Sciatic nerve (tissue), 2 donors: ENCODE results near the gene CSNK2A1. TPM values are rescaled to one million over a fixed set of nuclear protein-coding genes. Genes with fewer than 3 reads are reported as not detected.
"Not testable (repeated sequence)": the region's sequence is repeated elsewhere in the genome, so short reads cannot be mapped to it uniquely, and the experiment has no call there.

Source experiments
- ATAC-seq: fragments of 200-7000 bp; cut with Tn5 transposase; one replicate; pipeline ENCODE4 v1.9.1; 2020; ENCODE audit warnings: mild to moderate bottlenecking, moderate library complexity
- DNase-seq: peaks from one replicate; pipeline ENCODE4 v3.0.0-alpha.2; 2020; ENCODE audit warnings: low spot score
- intact Hi-C: fragments of 100-400 bp; cut with DNase I; formaldehyde crosslinking; loops from one replicate; pipeline ENCODE4 v1.14.2; 2022
- total RNA-seq: library from RNA; stranded (reverse); fragmentation: NEBNext Ultra II Directional; extraction: Animal tissue kit (Norgen Biotek cat#: 25700); gene quantifications from one replicate; pipeline ENCODE4 v1.2.1, GENCODE V29; 2021
- donor health status: DM: no; HTN: no; CAD: no.
- donor health status: DM: no; HTN: no; CAD: no.

The CSNK2A1 gene
- total RNA-seq, 1 donor from 2014 or later, result 91.4 TPM

DNA sequence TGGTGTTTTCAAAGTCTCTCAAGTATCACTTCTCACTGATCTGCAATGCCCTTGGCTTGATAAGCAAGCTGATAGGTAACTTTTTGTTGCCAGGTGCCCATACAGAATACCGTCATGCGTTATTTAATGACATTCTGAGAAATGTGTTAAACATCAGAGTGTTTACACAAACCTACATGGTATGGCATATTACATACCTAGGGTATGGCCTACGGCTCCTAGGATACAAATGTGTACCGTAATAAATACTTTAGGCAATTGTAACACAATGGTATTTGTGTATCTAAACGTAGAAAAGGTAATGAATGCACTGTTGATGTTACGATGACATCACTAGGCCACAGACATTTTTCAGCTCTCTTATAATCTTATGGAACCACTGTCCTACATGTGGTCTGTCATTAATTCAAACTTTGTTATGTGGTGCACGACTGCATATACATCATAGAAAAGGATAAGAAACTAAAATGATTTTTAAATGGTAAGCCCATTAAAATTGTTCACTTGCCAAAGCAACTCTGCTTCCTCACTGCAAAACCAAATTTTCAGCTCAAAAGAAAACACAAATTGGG, 35.7 kb downstream of the CSNK2A1 start:
- DNase-seq, result no peak
- intact Hi-C loops, result no loop called here
- no peak for ATAC-seq

DNA sequence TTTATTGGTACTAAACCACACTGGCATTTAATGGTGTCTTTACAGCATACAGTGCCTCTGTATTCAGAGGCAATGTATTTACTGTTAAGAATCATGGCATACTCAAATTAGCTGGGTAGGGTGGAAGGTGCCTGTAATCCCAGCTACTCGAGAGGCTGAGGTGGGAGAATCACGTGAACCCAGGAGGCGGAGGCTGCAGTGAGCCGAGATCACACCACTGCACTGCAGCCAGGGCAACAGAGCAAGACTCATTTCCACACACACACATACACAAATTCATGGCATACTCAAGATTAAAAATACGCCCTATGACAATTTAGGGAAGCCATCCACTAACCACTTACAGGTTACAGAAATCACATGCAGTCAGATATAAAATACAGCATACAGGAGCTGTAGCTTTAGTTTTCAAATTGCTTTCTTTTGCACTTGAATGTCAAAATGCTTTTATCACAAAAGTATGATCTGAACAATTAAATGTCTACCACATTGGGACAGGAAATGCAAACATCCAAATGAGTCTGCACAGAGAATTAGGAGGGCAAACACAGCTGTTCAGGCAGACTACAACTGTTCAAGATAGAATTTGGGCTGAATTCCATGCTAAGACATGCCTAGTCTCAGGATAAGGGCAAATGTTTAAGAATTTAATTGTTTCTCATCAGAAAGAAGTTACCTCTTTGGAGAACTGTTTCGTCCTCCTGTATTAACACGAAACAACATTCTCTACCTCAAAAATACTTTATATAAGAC, 36.4 kb downstream of the CSNK2A1 start:
- intact Hi-C loops, result no loop called here
- no peak for DNase-seq
- ATAC-seq, result no peak

DNA sequence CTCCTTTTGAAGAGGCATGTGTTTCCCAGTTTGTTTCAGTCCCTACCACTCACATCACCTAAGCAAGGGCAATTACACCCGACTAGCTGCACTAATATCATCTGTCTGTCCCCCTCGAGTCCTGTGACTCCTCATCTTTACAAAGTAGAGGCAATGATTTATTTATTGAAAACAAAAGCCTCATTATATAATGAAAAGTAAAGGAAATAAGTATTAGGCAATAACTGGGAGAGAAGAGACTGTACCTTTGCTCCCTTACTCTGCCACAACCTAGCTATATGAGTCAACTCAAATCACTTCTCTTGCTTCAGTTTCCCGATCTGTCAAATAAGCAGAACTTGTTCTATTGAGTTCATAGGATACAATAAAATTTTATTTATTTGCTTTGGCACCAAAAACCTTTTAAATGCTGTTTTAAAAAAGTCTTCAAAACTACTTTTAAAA, 38.9 kb downstream of the CSNK2A1 start:
- intact Hi-C loops, result no loop called here
- ATAC-seq (no peak), DNase-seq (no peak)

DNA sequence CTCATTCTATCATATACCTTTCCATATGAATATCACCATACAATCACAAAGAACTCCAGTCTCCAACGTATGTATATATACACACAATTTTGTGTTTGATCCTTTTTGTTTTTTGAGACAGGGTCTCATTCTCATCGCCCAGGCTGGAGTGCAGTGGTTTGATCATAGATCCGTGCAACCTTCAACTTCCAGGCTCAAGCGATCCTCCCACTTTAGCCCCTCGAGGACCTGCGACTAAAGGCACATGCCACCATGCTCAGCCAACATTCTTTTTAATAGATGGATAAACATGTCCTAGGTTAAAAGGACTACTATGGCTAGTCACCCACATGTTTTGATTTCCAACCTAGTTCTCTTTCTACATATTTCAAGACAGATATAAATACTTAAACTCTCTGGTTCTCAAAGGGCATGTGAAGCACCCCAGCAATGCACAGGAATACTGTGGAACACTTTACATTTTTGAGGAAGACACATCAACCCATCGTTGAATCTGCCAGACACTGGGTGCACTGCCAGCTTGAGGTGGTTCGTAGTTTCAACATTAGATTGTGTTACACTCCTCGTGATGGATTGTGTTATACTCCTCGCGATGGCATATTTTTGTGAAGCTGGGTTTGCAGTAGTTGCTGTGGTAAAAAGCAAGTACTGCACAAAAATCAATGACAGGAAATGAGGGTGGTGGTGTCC, 40.4 kb downstream of the CSNK2A1 start:
- DNase-seq (no peak), ATAC-seq (no peak)
- intact Hi-C loops, result no loop called here

DNA sequence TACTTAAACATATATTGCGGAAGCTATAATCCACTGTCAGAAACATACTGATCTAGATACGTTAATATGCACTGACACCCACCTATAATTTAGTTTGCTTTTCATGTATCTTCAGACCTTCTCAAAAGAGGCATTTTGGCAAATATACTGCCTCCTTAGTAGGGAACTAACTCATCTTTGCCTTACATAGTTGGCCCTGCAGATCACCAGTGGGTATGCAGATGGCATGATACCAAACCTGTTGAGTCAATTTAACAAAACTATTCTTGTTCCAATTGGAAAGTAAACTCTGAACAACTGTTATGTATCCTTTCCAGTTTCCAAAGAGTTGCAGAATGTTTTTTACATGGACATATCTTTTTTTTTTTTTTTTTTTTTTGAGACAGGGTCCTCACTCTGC, 45.6 kb downstream of the CSNK2A1 start:
- DNase-seq (no peak), ATAC-seq (no peak)
- intact Hi-C loops, result no loop called here

DNA sequence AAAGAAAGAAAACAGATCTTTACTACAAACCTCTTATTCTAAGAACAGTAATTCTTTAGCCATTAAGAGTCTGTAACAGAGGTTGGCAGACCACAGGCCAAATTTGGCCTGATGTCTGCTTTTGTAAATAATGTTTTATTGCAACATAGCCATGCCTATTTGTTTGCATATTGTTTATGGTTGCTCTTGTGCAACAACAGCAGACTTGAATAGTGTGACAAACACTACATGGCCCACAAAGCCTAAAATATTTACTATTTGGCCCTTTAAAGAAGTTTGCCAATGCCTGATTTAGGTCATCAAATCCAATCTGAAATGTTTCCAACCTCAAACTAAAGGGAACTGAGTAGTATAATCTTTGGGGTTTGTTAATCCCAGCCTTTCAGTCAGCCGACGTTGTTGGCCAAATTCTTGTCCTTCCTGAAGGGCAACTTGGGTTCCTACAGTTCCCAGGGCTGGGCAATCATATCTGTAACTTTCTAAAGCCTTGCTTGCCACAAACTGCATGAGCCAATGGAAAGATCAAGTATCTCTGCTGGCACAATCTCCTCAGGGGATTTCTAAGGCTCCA, 47.4 kb downstream of the CSNK2A1 start:
- intact Hi-C loops, result no loop called here
- DNase-seq (no peak), ATAC-seq (peak; percentile 63)

DNA sequence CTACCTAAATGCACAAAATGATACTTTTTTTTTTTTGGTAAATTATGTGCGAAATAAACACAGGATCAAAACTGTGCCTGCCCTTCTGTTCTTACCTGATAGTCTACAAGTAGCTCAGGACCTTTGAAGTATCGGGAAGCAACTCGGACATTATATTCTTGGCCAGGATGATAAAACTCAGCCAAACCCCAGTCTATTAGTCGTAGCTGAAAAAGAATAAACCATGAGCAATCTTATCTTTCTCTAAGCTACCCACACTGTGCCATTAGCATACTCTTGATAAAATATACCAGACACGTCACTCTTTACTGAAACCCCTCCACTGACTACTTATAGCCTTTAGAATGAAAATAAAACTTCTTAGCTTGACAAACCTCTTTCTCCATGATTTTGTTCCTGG, 51.4 kb downstream of the CSNK2A1 start:
- intact Hi-C loops, result no loop called here
- ATAC-seq, result no peak
- no peak for DNase-seq

DNA sequence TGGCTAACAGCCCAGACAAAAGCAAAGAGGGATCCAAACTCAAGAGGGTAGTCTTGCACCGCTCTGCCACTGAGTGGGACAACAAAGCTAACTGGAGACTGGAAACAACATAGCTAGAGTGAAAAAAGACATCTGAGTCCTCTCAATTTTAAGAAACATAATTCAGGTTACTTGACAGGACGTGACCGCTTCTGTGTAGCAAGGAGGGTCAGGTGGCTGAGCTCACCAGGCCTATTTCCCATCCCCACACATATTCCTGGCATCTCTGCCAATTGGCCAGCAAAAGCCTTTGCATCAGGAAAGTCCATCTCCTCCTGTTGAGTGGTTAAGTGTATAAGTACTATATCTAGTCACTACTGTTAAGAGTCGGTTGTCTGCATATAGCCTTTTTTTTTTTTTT, 55.9 kb downstream of the CSNK2A1 start:
- ATAC-seq (no peak), DNase-seq (no peak)
- intact Hi-C loops, result no loop called here

DNA sequence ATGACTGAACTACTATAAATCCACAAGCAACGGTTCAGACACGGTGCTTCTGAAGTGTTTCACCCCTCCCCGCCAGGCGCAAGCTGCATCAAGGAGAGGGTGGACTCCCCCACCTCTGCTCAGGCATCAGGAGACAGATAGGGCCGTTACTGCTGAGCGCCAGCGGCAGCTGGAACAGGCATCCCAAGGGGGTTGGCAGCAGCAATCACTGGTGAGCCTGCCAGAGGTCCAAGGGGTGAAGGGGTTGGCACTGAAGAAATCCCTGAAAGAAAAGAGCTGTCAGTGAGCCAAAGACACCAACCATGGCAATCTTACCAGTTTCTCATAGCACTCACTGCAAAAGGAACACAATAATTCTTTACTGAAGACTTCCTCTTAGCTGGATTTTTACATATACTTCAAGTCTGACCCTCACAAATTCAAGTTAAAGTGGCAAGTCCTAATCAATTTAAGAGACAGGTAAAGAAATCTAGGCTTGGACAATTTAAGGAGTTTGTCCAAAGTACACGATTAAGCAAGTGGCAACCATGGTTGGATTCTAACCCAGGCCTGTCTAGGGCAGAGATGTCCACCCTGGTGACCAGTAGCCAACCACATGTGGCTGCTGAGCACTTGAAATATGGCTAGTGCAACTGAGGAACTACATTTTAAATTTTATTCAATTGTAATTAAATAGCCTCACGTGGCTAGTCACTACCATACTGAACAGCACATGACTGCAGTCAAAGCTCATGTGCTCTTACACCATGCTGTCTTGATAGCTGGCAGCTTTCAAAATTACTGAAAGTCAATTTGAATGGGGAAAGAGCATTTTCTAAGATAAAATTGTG, 59.6 kb downstream of the CSNK2A1 start:
- ATAC-seq (peak; percentile 55), DNase-seq (peak; percentile 63)
- intact Hi-C loops, result loop anchor here (5.0 kb wide), 1 partner anchor 127 kb away; no protein-coding TSS in a partner anchor

DNA sequence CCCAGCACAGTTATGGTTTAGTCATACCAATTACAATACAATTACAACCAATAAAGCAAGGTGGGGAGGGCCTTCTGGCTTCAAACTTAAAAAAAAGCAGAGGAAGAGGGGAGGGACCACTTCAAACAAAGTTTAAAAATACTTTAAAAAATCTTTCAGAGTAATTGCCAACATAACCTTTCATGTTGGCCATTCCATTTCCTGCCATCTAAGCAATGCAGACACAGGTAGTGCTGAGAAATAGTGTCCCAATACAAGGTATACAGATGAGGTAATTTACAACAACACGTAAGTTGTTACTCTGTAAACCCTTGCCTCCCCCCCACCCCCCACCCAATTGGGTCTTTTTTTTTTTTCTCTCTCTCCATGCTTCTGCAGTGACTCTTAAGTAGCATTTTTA, 62.4 kb downstream of the CSNK2A1 start:
- intact Hi-C loops, result loop anchor here (5.0 kb wide), 1 partner anchor 124 kb away; no protein-coding TSS in a partner anchor
- DNase-seq (no peak), ATAC-seq (no peak)

DNA sequence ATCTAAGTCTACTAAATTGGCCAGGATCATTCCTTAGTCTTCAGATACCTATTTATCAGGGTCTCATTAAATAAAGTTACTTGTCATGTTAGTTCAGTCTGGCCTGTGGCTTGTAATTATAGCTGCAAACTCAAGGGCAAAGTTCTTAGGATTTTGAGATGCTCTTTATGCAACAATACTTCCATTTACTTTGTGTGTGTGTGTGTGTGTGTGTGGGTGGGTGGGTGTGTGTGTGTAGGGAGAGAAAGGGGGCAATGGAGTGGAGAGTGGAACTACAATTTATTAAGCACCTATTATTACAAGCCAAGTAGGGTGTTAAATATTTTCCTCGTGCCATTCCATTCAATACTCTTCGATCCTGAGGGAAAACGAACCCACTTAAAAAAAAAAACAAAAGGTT, 63.5 kb downstream of the CSNK2A1 start:
- intact Hi-C loops, result loop anchor here (5.0 kb wide), 1 partner anchor 123 kb away; no protein-coding TSS in a partner anchor
- DNase-seq, result no peak
- ATAC-seq, result no peak

DNA sequence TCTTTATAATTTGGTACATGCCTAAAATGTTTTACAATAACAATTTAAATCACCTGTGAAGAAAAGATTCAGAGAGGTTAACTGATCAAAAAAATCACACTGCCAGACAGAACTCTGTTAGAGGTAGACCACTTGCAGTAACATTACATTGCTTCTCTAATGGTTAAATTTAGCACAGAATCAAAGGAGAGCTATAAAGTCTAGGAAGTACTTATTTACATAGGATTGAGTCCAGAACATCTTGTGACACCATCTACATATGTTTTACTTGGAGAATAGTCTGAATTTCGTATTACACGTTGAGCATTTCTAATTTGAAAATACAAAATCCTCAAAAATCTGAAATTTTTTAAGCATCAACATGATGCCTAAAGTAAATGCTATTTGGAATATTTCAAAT, 64.1 kb downstream of the CSNK2A1 start:
- ATAC-seq, result no peak
- intact Hi-C loops, result no loop called here
- no peak for DNase-seq

DNA sequence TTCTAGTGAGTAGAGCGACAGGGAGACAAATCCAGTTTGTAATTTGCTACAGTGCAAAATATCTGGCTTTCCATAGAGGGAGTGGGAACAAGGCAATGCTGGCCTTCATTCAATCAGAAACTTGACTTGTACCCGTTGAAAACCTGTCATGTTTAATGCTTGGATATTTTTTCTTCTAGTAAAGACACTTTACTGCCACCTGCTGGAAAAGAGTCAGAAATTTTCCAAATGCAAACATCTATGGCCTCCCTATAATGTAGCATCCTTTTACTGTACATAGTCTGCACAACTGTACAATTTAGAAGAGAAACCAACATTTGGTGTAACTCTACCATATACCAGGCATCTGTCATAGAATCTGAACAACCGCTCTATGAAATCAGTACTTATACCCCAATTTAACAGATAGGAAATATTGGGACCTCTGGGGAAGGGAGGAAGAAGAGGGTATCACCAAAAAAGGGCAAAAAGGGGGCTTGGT, 64.6 kb downstream of the CSNK2A1 start:
- ATAC-seq, result peak; percentile 37
- intact Hi-C loops, result no loop called here
- no peak for DNase-seq

DNA sequence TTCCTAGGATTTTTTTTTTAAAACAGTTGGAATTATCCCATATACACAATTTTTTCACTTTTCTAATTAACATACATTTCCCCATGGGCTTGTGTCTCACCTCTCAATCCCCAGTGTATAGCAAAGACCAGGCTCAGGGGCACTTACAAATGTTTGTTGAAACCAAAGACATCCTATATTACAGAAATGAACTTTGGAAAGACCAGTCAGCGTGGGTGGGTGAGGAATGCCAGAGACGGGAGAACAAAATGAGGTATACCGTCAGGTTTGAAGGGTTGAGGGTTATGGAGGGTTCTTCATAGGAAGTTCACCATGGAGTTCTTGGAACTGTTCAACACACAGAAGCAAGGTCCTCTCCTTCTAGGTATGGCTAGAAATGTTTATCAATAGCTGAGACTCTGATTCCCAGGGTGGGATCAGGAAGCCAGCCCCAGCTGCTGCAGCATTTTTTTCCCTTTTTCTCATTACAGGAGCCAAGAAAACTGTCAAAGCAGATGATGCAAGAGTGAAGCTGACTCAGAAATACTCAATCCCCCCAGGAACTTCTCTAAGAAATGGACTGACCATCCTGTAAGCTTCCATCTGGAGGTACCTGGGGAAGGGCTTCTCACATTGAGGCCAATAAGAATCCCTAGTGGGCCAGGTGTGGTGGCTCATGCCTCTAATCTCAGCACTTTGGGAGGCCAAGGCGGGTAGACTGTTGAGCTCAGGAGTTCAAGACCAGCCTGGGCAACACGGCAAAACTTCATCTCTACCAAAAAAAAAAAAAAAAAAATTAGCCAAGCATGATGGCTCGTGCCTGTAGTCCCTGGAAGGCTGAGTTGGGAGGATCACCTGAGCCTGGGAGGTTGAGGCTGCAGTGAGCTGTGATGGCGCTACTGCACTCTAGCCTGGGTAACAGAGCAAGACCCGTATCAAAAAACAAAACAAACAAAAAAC, 65.3 kb downstream of the CSNK2A1 start:
- peak; percentile 56 for ATAC-seq
- DNase-seq, result no peak
- intact Hi-C loops, result no loop called here

DNA sequence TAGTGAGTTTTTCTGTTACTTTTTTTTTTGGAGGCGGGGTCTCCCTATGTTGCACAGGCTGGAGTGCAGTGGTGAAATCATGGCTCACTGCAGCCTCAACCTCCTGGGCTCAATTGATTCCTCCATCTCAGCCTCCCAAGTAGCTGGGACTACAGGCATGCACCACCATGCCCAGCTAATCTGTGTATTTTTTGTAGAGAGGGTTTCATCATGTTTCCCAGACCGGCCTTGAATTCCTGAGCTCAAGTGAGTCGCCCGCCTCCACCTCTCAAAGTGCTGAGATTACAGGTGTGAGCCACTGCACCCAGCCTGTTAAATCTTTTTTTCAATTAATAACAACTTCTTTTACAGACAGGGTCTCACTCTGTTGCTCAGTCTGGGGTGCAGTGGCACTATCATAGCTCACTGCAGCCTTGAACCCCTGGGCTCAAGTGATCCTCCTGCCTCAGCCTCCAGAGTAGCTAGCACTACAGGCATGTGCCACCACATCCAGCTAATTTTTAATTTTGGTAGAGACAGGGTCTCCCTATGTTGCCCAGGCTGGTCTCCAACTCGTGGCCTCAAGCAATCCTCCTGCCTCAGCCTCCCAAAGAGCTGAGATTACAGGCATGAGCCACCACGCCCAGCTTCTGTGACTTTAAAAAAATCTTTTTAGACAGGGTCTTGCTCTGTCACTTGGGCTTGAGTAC, 66.9 kb downstream of the CSNK2A1 start:
- intact Hi-C loops, DNase-seq: not testable (repeated sequence)

DNA sequence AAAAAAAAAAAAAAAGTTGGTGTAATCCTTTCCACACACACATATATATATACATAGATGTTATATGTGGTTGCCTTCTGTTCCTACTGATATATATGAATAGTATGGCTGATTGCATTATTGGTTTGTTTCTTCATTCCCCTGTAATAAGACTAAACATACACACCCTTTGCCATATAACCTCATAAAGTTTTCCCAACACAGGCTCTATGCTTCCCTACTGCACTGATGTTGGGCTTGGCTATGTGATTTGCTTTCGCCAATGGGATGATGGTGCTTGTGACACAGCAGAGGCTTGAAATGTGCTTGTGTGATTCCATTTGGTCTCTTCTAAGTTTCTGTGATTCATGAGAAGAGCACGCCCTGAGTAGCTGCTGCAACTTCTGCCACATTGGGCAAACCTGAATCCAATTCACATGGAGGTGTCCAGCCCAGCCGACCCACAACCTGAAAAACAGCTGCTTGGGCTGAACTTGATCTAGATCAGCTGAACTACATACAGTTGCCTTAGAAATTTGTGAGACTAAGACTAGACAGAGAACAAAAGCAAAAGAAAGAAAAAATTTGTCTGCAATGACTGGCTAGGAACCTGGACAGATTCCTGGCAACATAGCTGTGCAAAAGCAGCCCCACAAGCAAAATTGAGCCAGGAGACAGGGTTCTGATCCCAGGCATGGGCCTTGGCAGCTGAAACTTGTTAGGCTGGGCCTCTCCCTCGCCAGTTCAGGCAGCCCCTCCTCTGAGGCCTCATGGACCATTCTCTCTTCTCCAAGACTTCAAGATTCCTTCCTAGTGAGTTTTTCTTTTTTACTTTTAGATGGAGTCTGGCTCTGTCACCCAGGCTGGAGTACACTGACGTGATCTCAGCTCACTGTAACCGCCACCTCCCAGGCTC, 67.9 kb downstream of the CSNK2A1 start:
- no peak for ATAC-seq
- no peak for DNase-seq
- intact Hi-C loops, result no loop called here

More for the DNA sequence above, 66.9 kb downstream of the CSNK2A1 start:
- ATAC-seq, result not testable (repeated sequence)
